Stimulated activated CD4-positive, alpha-beta T cell treated with anti-CD3 and anti-CD28 coated beads, Interleukin-12 subunit alpha, Interleukin-12 subunit beta, amount 100 ng/mL, for 48 hours (primary cell): ENCODE measurements around the gene LSR.

Experiments used
- DNase-seq, 3 donors: peaks; one replicate each; pipeline ENCODE4 v3.0.0-alpha.2; 2020; ENCODE audit warnings: low read depth in 2 of 3, low spot score in 1 of 3

LSR gene

GRCh38 chr19:35298561-35298972 is 49.8 kb downstream of the LSR start:
- no peak for DNase-seq

GRCh38 chr19:35299523-35300338 is 50.9 kb downstream of the LSR start:
- DNase-seq: no peak

- no peak for DNase-seq
Observed at GRCh38 chr19:35300339-35300649, 51.5 kb downstream of the LSR start.

GRCh38 chr19:35301961-35302360 is 53.2 kb downstream of the LSR start:
- DNase-seq: no peak

GRCh38 chr19:35302446-35302845 is 53.6 kb downstream of the LSR start:
- no peak for DNase-seq

- no peak for DNase-seq
Observed at GRCh38 chr19:35303357-35303915, 54.6 kb downstream of the LSR start.

GRCh38 chr19:35304036-35304435 is 55.2 kb downstream of the LSR start:
- DNase-seq: no peak

- DNase-seq: no peak
Observed at GRCh38 chr19:35305181-35305580, 56.4 kb downstream of the LSR start.

GRCh38 chr19:35306473-35307246 is 57.9 kb downstream of the LSR start:
- DNase-seq: no peak

- DNase-seq: no peak
Observed at GRCh38 chr19:35307931-35308330, 59.1 kb downstream of the LSR start.

- DNase-seq: no peak
Observed at GRCh38 chr19:35308910-35309309, 60.1 kb downstream of the LSR start.

- no peak for DNase-seq
Observed at GRCh38 chr19:35309481-35310279, 60.9 kb downstream of the LSR start.

- no peak for DNase-seq
Observed at GRCh38 chr19:35310331-35310730, 61.5 kb downstream of the LSR start.

GRCh38 chr19:35310811-35311465 is 62.1 kb downstream of the LSR start:
- no peak for DNase-seq

- no peak for DNase-seq
Observed at GRCh38 chr19:35311901-35312665, 63.3 kb downstream of the LSR start.

- DNase-seq: no peak
Observed at GRCh38 chr19:35313587-35313986, 64.8 kb downstream of the LSR start.

GRCh38 chr19:35314031-35314430 is 65.2 kb downstream of the LSR start:
- no peak for DNase-seq

GRCh38 chr19:35314858-35315470 is 66.2 kb downstream of the LSR start:
- DNase-seq: no peak

GRCh38 chr19:35315883-35316282 is 67.1 kb downstream of the LSR start:
- DNase-seq: no peak

- DNase-seq: no peak
Observed at GRCh38 chr19:35316560-35316959, 67.8 kb downstream of the LSR start.
